Hepatocyte (in vitro differentiated cells): Measurements from ENCODE around the gene CAMSAP1.

Experiments used
- CTCF ChIP-seq: fragments of 200-600 bp; sonication (generic); IDR thresholded peaks from 2 replicates; pipeline ENCODE4 v1.5.1; 2016; ENCODE audit warnings: antibody characterized with exemption, mild to moderate bottlenecking; ENCODE audit not compliant: poor library complexity
- EZH2 ChIP-seq: fragments of 200-600 bp; sonication (generic); IDR thresholded peaks from 2 replicates; pipeline ENCODE4 v1.6.1; 2016; ENCODE audit warnings: antibody characterized with exemption, mild to moderate bottlenecking, borderline replicate concordance

- TF ChIP-seq CTCF (no peak), EZH2 (no peak)
These were observed 11.1 kb downstream of the CAMSAP1 start for GRCh38 chr9:135896205-135896604.
